NT2/D1 (cell line): Measurements from ENCODE around the gene RNF40.
A peak's percentile ranks its signal among the peaks of the same experiment; 100 is the strongest.

ENCODE experiments used
- DNase-seq: peaks from one replicate; pipeline ENCODE4 v3.0.0-alpha.2; 2011; ENCODE audit warnings: low read depth, low spot score
- H3K27me3 ChIP-seq: 2 replicates; pipeline ENCODE4 v1.6.0; 2011; ENCODE audit warnings: mild to moderate bottlenecking; ENCODE audit not compliant: insufficient read length, insufficient read depth
- H3K36me3 ChIP-seq: 2 replicates; pipeline ENCODE4 v1.6.1; 2011; ENCODE audit warnings: mild to moderate bottlenecking, low read length, mixed read lengths; ENCODE audit not compliant: insufficient read depth, insufficient read length
- H3K4me1 ChIP-seq: 2 replicates; pipeline ENCODE4 v1.5.1; 2011; ENCODE audit not compliant: insufficient read depth, insufficient read length
- H3K4me3 ChIP-seq: 2 replicates; pipeline ENCODE4 v1.5.1; 2011; ENCODE audit warnings: low read depth; ENCODE audit not compliant: insufficient read length
- H3K9ac ChIP-seq: 2 replicates; pipeline ENCODE4 v1.6.0; 2011; ENCODE audit warnings: low read depth; ENCODE audit not compliant: insufficient read length
- H3K9me3 ChIP-seq: 2 replicates; pipeline ENCODE4 v1.5.1; 2011; ENCODE audit warnings: mild to moderate bottlenecking, low read length; ENCODE audit not compliant: insufficient read depth
- SUZ12 ChIP-seq: IDR thresholded peaks from 2 replicates; pipeline ENCODE4 v1.6.1; 2011; ENCODE audit not compliant: insufficient read length, insufficient read depth; ENCODE audit errors: extremely low read depth
- YY1 ChIP-seq: IDR thresholded peaks from 2 replicates; pipeline ENCODE4 v1.6.1; 2011; ENCODE audit not compliant: insufficient read length, insufficient read depth
- ZNF274 ChIP-seq: IDR thresholded peaks from 2 replicates; pipeline ENCODE4 v1.6.1; 2011; ENCODE audit warnings: mild to moderate bottlenecking, low read depth, low read length

Gene RNF40

GRCh38 chr16:30767767-30768465 is 5.8 kb downstream of the RNF40 start:
- Histone ChIP-seq H3K4me1 (peaks cover 6% of the 10 kb centered on the region), H3K9me3 (no peaks in the 10 kb centered on the region), H3K36me3 (peaks cover 98% of the 10 kb centered on the region), H3K27me3 (no peaks in the 10 kb centered on the region), H3K4me3 (no peak overlapping the region), H3K9ac (no peak overlapping the region)
- TF ChIP-seq YY1 (no peak), ZNF274 (no peak)
- no peak for DNase-seq

- H3K9ac ChIP-seq: no peak overlapping the region
- no peaks in the 10 kb centered on the region for H3K9me3 ChIP-seq
- peaks cover 2% of the 10 kb centered on the region for H3K4me1 ChIP-seq
- TF ChIP-seq YY1 (no peak), SUZ12 (no peak), ZNF274 (no peak)
- no peaks in the 10 kb centered on the region for H3K27me3 ChIP-seq
- no peak for DNase-seq
- H3K4me3 ChIP-seq: no peak overlapping the region
- peaks cover 98% of the 10 kb centered on the region for H3K36me3 ChIP-seq
Measured at GRCh38 chr16:30768583-30769181, 6.6 kb downstream of the RNF40 start.

GRCh38 chr16:30769379-30770089 is 7.4 kb downstream of the RNF40 start:
- Histone ChIP-seq H3K9me3 (no peaks in the 10 kb centered on the region), H3K4me1 (peaks cover under 1% of the 10 kb centered on the region), H3K4me3 (no peak overlapping the region), H3K36me3 (peaks cover 98% of the 10 kb centered on the region), H3K9ac (no peak overlapping the region), H3K27me3 (no peaks in the 10 kb centered on the region)
- TF ChIP-seq SUZ12 (no peak), YY1 (no peak), ZNF274 (no peak)
- no peak for DNase-seq

GRCh38 chr16:30771726-30772125 is 9.6 kb downstream of the RNF40 start:
- Histone ChIP-seq H3K9ac (no peak overlapping the region), H3K27me3 (no peaks in the 10 kb centered on the region), H3K9me3 (no peaks in the 10 kb centered on the region), H3K36me3 (peaks cover 81% of the 10 kb centered on the region), H3K4me1 (peaks cover 3% of the 10 kb centered on the region), H3K4me3 (no peak overlapping the region)
- DNase-seq: no peak
- TF ChIP-seq ZNF274 (no peak), YY1 (no peak), SUZ12 (no peak)

GRCh38 chr16:30773826-30774225 is 11.7 kb downstream of the RNF40 start:
- TF ChIP-seq SUZ12 (no peak), ZNF274 (no peak), YY1 (no peak)
- no peak overlapping the region for H3K4me3 ChIP-seq
- H3K36me3 ChIP-seq: peaks cover 75% of the 10 kb centered on the region
- no peaks in the 10 kb centered on the region for H3K27me3 ChIP-seq
- no peak overlapping the region for H3K9ac ChIP-seq
- H3K9me3 ChIP-seq: no peaks in the 10 kb centered on the region
- DNase-seq: no peak
- H3K4me1 ChIP-seq: peaks cover 14% of the 10 kb centered on the region

GRCh38 chr16:30774367-30775130 is 12.4 kb downstream of the RNF40 start:
- Histone ChIP-seq H3K4me3 (peak overlapping the region; percentile 93), H3K9me3 (no peaks in the 10 kb centered on the region), H3K36me3 (peaks cover 75% of the 10 kb centered on the region), H3K27me3 (no peaks in the 10 kb centered on the region), H3K9ac (peak overlapping the region; percentile 99), H3K4me1 (peaks cover 18% of the 10 kb centered on the region)
- no peak for DNase-seq
- TF ChIP-seq SUZ12 (no peak), YY1 (no peak), ZNF274 (no peak)

GRCh38 chr16:30775131-30775391 is 12.9 kb downstream of the RNF40 start:
- Histone ChIP-seq H3K27me3 (no peaks in the 10 kb centered on the region), H3K9ac (peak overlapping the region; percentile 99), H3K36me3 (peaks cover 75% of the 10 kb centered on the region), H3K4me3 (peak overlapping the region; percentile 93), H3K9me3 (no peaks in the 10 kb centered on the region), H3K4me1 (peaks cover 18% of the 10 kb centered on the region)
- TF ChIP-seq ZNF274: no peak
- TF ChIP-seq YY1: no peak
- no peak for TF ChIP-seq SUZ12
- DNase-seq: no peak
